IPS DF 4.7 (cell line): ENCODE measurements around the gene CCN6.

Source experiments
- DNase-seq: peaks from one replicate; pipeline ENCODE4 v3.0.0-alpha.2; 2013; ENCODE audit warnings: low spot score; ENCODE audit errors: extremely low read depth

CCN6 gene

GRCh38 chr6:112114577-112115223, 60.8 kb downstream of the CCN6 start:
- no peak for DNase-seq

- no peak for DNase-seq
Observed at GRCh38 chr6:112116221-112116620, 62.3 kb downstream of the CCN6 start.

- no peak for DNase-seq
Observed at GRCh38 chr6:112117554-112117953, 63.6 kb downstream of the CCN6 start.

GRCh38 chr6:112118034-112118433, 64.1 kb downstream of the CCN6 start:
- no peak for DNase-seq
